ENCODE data around the gene FXYD6.

- TF ChIP-seq CTCF (IDR thresholded peaks at IDR 0.05) (no peak), POLR2A (IDR thresholded peaks at IDR 0.05) (no peak)
Observed at GRCh38 chr11:117919341-117919740, 42.9 kb upstream of the FXYD6 start.
